Coronary artery (tissue), 2 donors: ENCODE data around the gene MCAM.
A peak's percentile ranks its signal among the peaks of the same experiment; 100 is the strongest.

Experiments used
- DNase-seq: peaks from one replicate; pipeline ENCODE4 v3.0.0-alpha.2; 2017; ENCODE audit warnings: low spot score
- H3K27ac ChIP-seq, 2 donors: fragments of 200-600 bp; sonication (generic); one replicate each; pipeline ENCODE4 v1.5.1; 2016 to 2019
- H3K4me3 ChIP-seq: fragments of 200-600 bp; sonication (generic); 2 replicates; pipeline ENCODE4 v1.5.1; 2016; ENCODE audit warnings: mild to moderate bottlenecking, moderate library complexity
- CTCF ChIP-seq: fragments of 200-600 bp; sonication (generic); IDR thresholded peaks from one replicate; pipeline ENCODE4 v1.5.1; 2019; ENCODE audit warnings: antibody characterized with exemption

Gene MCAM

GRCh38 chr11:119303227-119303718 is 13.7 kb downstream of the MCAM start:
- DNase-seq: no peak
- Histone ChIP-seq H3K4me3 (no peak overlapping the region), H3K27ac (no peak overlapping the region)
- TF ChIP-seq CTCF: no peak

- no peak for TF ChIP-seq CTCF
- Histone ChIP-seq H3K4me3 (no peak overlapping the region), H3K27ac (no peak overlapping the region)
- DNase-seq: peak; percentile 35
These were observed 16.5 kb downstream of the MCAM start for GRCh38 chr11:119300198-119300964.

- H3K27ac ChIP-seq: no peak overlapping the region
- peak; percentile 55 for DNase-seq
- H3K4me3 ChIP-seq: no peak overlapping the region
- TF ChIP-seq CTCF: no peak
These were observed 17.5 kb downstream of the MCAM start for GRCh38 chr11:119299416-119299815.

GRCh38 chr11:119298726-119299125 is 18.2 kb downstream of the MCAM start:
- Histone ChIP-seq H3K27ac (no peak overlapping the region), H3K4me3 (no peak overlapping the region)
- TF ChIP-seq CTCF: no peak
- DNase-seq: no peak

- TF ChIP-seq CTCF: no peak
- H3K27ac ChIP-seq: no peak overlapping the region
- no peak for DNase-seq
- no peak overlapping the region for H3K4me3 ChIP-seq
These were observed 19.0 kb downstream of the MCAM start for GRCh38 chr11:119297938-119298337.

GRCh38 chr11:119295178-119295577 is 21.8 kb downstream of the MCAM start:
- peak; percentile 29 for DNase-seq
- TF ChIP-seq CTCF: no peak
- Histone ChIP-seq H3K4me3 (no peak overlapping the region), H3K27ac (no peak overlapping the region)

- H3K27ac ChIP-seq: no peak overlapping the region
- TF ChIP-seq CTCF: no peak
- H3K4me3 ChIP-seq: no peak overlapping the region
- no peak for DNase-seq
These were observed 23.5 kb downstream of the MCAM start for GRCh38 chr11:119293461-119293860.
